ENCODE results near the gene GNG4. TPM values are rescaled to one million over a fixed set of nuclear protein-coding genes. Genes with fewer than 3 reads are reported as not detected.
A peak's percentile ranks its signal among the peaks of the same experiment; 100 is the strongest.

Gene GNG4
- total and polyA plus RNA-seq, 10 of the 15 experiments (the other 5 are each of a cell fraction or from before 2014, with no cell fraction given): 0.03 to 0.15 (median 0.15) TPM; not detected in 7

GRCh38 chr1:235504494-235505222 lies 144.9 kb downstream of the GNG4 start (continued):
- TF ChIP-seq NFIC (IDR thresholded peaks at IDR 0.05; ENCODE audit: low read depth, low read length) (no peak), CBFB (IDR thresholded peaks at IDR 0.05; ENCODE audit: low read depth) (peak; percentile 91), EGR1 (IDR thresholded peaks at IDR 0.05; ENCODE audit: borderline replicate concordance in 1 of 2, low read depth in 2 of 2, low read length in 2 of 2) (peak; percentile 15 to 98), NR2F1 (conservative IDR thresholded peaks at IDR 0.05) (peak; percentile 32; the same call in 1 of the 2 replicates), HDAC2 (IDR thresholded peaks at IDR 0.05) (no peak), BACH1 (IDR thresholded peaks at IDR 0.05; ENCODE audit: borderline replicate concordance) (0 out of 2 replicates have a peak, but pooled peaks have one; percentile 5), ATF7 (IDR thresholded peaks at IDR 0.05; ENCODE audit: low read depth) (peak; percentile 58), E2F8 (IDR thresholded peaks at IDR 0.05; ENCODE audit: low read depth, partially characterized antibody) (peak; percentile 20), WRNIP1 (IDR thresholded peaks at IDR 0.05; ENCODE audit: borderline replicate concordance, low read depth, low read length) (no peak), IRF5 (IDR thresholded peaks at IDR 0.05; ENCODE audit: borderline replicate concordance) (no peak), NBN (IDR thresholded peaks at IDR 0.05) (peak; percentile 73)
- TF ChIP-seq, protein P1, sequence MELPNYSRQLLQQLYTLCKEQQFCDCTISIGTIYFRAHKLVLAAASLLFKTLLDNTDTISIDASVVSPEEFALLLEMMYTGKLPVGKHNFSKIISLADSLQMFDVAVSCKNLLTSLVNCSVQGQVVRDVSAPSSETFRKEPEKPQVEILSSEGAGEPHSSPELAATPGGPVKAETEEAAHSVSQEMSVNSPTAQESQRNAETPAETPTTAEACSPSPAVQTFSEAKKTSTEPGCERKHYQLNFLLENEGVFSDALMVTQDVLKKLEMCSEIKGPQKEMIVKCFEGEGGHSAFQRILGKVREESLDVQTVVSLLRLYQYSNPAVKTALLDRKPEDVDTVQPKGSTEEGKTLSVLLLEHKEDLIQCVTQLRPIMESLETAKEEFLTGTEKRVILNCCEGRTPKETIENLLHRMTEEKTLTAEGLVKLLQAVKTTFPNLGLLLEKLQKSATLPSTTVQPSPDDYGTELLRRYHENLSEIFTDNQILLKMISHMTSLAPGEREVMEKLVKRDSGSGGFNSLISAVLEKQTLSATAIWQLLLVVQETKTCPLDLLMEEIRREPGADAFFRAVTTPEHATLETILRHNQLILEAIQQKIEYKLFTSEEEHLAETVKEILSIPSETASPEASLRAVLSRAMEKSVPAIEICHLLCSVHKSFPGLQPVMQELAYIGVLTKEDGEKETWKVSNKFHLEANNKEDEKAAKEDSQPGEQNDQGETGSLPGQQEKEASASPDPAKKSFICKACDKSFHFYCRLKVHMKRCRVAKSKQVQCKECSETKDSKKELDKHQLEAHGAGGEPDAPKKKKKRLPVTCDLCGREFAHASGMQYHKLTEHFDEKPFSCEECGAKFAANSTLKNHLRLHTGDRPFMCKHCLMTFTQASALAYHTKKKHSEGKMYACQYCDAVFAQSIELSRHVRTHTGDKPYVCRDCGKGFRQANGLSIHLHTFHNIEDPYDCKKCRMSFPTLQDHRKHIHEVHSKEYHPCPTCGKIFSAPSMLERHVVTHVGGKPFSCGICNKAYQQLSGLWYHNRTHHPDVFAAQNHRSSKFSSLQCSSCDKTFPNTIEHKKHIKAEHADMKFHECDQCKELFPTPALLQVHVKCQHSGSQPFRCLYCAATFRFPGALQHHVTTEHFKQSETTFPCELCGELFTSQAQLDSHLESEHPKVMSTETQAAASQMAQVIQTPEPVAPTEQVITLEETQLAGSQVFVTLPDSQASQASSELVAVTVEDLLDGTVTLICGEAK (IDR thresholded peaks at IDR 0.05; ENCODE audit: borderline replicate concordance): peak; percentile 38; the same call in 1 of the 2 replicates
- TF ChIP-seq, protein P2, sequence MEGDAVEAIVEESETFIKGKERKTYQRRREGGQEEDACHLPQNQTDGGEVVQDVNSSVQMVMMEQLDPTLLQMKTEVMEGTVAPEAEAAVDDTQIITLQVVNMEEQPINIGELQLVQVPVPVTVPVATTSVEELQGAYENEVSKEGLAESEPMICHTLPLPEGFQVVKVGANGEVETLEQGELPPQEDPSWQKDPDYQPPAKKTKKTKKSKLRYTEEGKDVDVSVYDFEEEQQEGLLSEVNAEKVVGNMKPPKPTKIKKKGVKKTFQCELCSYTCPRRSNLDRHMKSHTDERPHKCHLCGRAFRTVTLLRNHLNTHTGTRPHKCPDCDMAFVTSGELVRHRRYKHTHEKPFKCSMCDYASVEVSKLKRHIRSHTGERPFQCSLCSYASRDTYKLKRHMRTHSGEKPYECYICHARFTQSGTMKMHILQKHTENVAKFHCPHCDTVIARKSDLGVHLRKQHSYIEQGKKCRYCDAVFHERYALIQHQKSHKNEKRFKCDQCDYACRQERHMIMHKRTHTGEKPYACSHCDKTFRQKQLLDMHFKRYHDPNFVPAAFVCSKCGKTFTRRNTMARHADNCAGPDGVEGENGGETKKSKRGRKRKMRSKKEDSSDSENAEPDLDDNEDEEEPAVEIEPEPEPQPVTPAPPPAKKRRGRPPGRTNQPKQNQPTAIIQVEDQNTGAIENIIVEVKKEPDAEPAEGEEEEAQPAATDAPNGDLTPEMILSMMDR (IDR thresholded peaks at IDR 0.05 in 2 of 3, conservative IDR thresholded peaks at IDR 0.05 in 1 of 3; ENCODE audit: control insufficient read depth in 2 of 3, extremely low read depth in 1 of 3, insufficient read depth in 1 of 3, low read depth in 3 of 3, low read length in 3 of 3): peak; percentile 82 to 91 (median 86)
- TF ChIP-seq, protein P3, sequence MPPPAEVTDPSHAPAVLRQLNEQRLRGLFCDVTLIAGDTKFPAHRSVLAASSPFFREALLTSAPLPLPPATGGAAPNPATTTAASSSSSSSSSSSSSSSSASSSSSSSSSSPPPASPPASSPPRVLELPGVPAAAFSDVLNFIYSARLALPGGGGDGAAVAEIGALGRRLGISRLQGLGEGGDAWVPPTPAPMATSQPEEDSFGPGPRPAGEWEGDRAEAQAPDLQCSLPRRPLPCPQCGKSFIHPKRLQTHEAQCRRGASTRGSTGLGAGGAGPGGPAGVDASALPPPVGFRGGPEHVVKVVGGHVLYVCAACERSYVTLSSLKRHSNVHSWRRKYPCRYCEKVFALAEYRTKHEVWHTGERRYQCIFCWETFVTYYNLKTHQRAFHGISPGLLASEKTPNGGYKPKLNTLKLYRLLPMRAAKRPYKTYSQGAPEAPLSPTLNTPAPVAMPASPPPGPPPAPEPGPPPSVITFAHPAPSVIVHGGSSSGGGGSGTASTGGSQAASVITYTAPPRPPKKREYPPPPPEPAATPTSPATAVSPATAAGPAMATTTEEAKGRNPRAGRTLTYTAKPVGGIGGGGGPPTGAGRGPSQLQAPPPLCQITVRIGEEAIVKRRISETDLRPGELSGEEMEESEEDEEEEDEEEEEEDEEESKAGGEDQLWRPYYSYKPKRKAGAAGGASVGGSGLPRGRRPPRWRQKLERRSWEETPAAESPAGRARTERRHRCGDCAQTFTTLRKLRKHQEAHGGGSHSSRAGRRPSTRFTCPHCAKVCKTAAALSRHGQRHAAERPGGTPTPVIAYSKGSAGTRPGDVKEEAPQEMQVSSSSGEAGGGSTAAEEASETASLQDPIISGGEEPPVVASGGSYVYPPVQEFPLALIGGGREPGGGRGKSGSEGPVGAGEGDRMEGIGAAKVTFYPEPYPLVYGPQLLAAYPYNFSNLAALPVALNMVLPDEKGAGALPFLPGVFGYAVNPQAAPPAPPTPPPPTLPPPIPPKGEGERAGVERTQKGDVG (CRISPR knock-in tag; IDR thresholded peaks at IDR 0.05): no peak
